Stimulated activated memory B cell treated with anti-CD40 and anti-IgM and Interleukin-4, amounts not matched to agents 10 μg/mL and 1 μg/mL and 100 μg/mL, for 72 hours (primary cell): Measurements from ENCODE around the gene ABCD1.
"Not testable (repeated sequence)": the region's sequence is repeated elsewhere in the genome, so short reads cannot be mapped to it uniquely, and the experiment has no call there.

Source experiments
- ATAC-seq: fragments of 150-1000 bp; cut with Tn5 transposase; 2 replicates; pipeline ENCODE4 v1.10.0; 2021
- H3K27ac Mint-ChIP-seq: one replicate; pipeline ENCODE4 v1.8.0; 2022; ENCODE audit warnings: mild to moderate bottlenecking, mixed read lengths
- H3K27me3 Mint-ChIP-seq: one replicate; pipeline ENCODE4 v1.8.0; 2022; ENCODE audit warnings: mixed read lengths
- H3K36me3 Mint-ChIP-seq: one replicate; pipeline ENCODE4 v1.8.0; 2022; ENCODE audit warnings: mixed read lengths
- H3K4me1 Mint-ChIP-seq: one replicate; pipeline ENCODE4 v1.8.0; 2022; ENCODE audit warnings: mixed read lengths
- H3K4me3 Mint-ChIP-seq: one replicate; pipeline ENCODE4 v1.8.0; 2022; ENCODE audit warnings: mild to moderate bottlenecking, moderate library complexity, mixed read lengths
- H3K9me3 Mint-ChIP-seq: one replicate; pipeline ENCODE4 v1.8.0; 2022; ENCODE audit warnings: mixed read lengths

Gene ABCD1

GRCh38 chrX:153691032-153691827 is 33.4 kb upstream of the ABCD1 start:
- H3K4me1 Mint-ChIP-seq, H3K9me3 Mint-ChIP-seq, H3K4me3 Mint-ChIP-seq, H3K36me3 Mint-ChIP-seq, ATAC-seq, H3K27ac Mint-ChIP-seq: not testable (repeated sequence)
- H3K27me3 Mint-ChIP-seq, result peaks cover 18% of the 10 kb centered on the region

- Mint-ChIP-seq H3K4me3 (no peak overlapping the region), H3K4me1 (peaks cover 6% of the 10 kb centered on the region), H3K9me3 (no peaks in the 10 kb centered on the region), H3K36me3 (peaks cover 9% of the 10 kb centered on the region), H3K27ac (no peak overlapping the region), H3K27me3 (peaks cover 16% of the 10 kb centered on the region)
- ATAC-seq, result no peak
Observed at GRCh38 chrX:153692003-153692402, 32.7 kb upstream of the ABCD1 start.

- no peaks in the 10 kb centered on the region for H3K9me3 Mint-ChIP-seq
- no peak for ATAC-seq
- H3K4me1 Mint-ChIP-seq, result no peaks in the 10 kb centered on the region
- H3K27me3 Mint-ChIP-seq, result peaks cover 10% of the 10 kb centered on the region
- peaks cover 15% of the 10 kb centered on the region for H3K36me3 Mint-ChIP-seq
- no peak overlapping the region for H3K4me3 Mint-ChIP-seq
- H3K27ac Mint-ChIP-seq, result no peak overlapping the region
Observed at GRCh38 chrX:153692611-153693156, 32.0 kb upstream of the ABCD1 start.

GRCh38 chrX:153693216-153694086 is 31.2 kb upstream of the ABCD1 start:
- Mint-ChIP-seq H3K4me3 (no peak overlapping the region), H3K27ac (no peak overlapping the region), H3K36me3 (peaks cover 23% of the 10 kb centered on the region), H3K4me1 (no peaks in the 10 kb centered on the region), H3K27me3 (peaks cover 10% of the 10 kb centered on the region), H3K9me3 (no peaks in the 10 kb centered on the region)
- ATAC-seq, result no peak

DNA sequence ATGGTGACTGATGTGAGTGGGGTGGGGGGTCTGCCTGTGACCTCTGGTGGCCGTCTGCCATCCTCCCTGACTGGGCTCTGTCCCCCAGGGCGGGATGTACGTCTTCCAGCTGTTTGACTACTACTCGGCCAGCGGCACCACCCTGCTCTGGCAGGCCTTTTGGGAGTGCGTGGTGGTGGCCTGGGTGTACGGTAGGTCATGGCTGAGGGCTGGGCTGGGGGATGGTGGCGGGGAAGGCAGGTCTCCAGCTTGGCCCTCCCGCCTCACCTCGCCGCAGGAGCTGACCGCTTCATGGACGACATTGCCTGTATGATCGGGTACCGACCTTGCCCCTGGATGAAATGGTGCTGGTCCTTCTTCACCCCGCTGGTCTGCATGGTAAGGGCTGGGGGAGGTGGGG is 30.4 kb upstream of the ABCD1 start:
- peaks cover 27% of the 10 kb centered on the region for H3K36me3 Mint-ChIP-seq
- not testable (repeated sequence) for H3K9me3 Mint-ChIP-seq, H3K27me3 Mint-ChIP-seq, H3K27ac Mint-ChIP-seq, ATAC-seq, H3K4me1 Mint-ChIP-seq, H3K4me3 Mint-ChIP-seq

DNA sequence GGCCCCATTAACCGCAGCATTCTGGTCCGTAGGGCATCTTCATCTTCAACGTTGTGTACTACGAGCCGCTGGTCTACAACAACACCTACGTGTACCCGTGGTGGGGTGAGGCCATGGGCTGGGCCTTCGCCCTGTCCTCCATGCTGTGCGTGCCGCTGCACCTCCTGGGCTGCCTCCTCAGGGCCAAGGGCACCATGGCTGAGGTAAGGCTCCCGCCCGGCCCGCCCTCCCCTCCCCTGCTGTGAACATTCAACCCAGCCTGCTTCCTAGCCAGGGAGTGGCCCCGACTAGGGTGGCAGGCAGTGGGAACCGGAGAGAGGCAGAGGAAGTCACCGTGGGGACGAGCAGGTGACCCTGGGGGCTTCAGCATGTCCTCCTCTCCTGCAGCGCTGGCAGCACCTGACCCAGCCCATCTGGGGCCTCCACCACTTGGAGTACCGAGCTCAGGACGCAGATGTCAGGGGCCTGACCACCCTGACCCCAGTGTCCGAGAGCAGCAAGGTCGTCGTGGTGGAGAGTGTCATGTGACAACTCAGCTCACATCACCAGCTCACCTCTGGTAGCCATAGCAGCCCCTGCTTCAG is 29.9 kb upstream of the ABCD1 start:
- no peak overlapping the region for H3K27ac Mint-ChIP-seq
- H3K9me3 Mint-ChIP-seq, result no peaks in the 10 kb centered on the region
- ATAC-seq, result no peak
- no peaks in the 10 kb centered on the region for H3K4me1 Mint-ChIP-seq
- H3K4me3 Mint-ChIP-seq, result no peak overlapping the region
- peaks cover 27% of the 10 kb centered on the region for H3K36me3 Mint-ChIP-seq
- H3K27me3 Mint-ChIP-seq, result peaks cover 9% of the 10 kb centered on the region

DNA sequence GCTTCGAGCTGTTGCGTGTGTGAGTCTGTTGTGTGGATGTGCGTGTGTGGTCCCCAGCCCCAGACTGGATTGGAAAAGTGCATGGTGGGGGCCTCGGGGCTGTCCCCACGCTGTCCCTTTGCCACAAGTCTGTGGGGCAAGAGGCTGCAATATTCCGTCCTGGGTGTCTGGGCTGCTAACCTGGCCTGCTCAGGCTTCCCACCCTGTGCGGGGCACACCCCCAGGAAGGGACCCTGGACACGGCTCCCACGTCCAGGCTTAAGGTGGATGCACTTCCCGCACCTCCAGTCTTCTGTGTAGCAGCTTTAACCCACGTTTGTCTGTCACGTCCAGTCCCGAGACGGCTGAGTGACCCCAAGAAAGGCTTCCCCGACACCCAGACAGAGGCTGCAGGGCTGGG is 28.6 kb upstream of the ABCD1 start:
- no peaks in the 10 kb centered on the region for H3K4me1 Mint-ChIP-seq
- no peak overlapping the region for H3K27ac Mint-ChIP-seq
- H3K27me3 Mint-ChIP-seq, result no peaks in the 10 kb centered on the region
- peaks cover 37% of the 10 kb centered on the region for H3K36me3 Mint-ChIP-seq
- no peaks in the 10 kb centered on the region for H3K9me3 Mint-ChIP-seq
- no peak for ATAC-seq
- H3K4me3 Mint-ChIP-seq, result no peak overlapping the region

DNA sequence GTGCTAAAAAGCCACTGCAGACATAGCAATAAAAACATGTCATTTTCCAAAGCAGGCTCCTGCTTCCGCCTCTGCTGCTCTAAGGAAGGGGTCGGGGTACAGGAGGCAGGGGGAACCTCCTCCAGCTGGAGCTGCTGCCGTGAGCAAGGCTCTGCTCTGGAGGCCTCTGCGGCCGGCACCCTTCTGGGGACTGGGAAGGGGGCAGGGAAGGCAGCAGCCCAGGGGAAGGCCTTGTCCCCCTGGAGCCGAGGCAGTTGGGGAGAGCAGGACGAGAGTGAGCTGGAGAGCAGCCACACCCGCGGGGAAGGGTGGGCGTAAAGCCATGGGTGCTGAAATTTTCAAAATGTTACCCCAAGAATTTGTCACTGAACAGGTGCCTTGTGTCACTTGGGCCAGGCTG is 28.1 kb upstream of the ABCD1 start:
- H3K36me3 Mint-ChIP-seq, result peaks cover 37% of the 10 kb centered on the region
- not testable (repeated sequence) for H3K27ac Mint-ChIP-seq, H3K4me3 Mint-ChIP-seq, H3K27me3 Mint-ChIP-seq, ATAC-seq, H3K4me1 Mint-ChIP-seq, H3K9me3 Mint-ChIP-seq

DNA sequence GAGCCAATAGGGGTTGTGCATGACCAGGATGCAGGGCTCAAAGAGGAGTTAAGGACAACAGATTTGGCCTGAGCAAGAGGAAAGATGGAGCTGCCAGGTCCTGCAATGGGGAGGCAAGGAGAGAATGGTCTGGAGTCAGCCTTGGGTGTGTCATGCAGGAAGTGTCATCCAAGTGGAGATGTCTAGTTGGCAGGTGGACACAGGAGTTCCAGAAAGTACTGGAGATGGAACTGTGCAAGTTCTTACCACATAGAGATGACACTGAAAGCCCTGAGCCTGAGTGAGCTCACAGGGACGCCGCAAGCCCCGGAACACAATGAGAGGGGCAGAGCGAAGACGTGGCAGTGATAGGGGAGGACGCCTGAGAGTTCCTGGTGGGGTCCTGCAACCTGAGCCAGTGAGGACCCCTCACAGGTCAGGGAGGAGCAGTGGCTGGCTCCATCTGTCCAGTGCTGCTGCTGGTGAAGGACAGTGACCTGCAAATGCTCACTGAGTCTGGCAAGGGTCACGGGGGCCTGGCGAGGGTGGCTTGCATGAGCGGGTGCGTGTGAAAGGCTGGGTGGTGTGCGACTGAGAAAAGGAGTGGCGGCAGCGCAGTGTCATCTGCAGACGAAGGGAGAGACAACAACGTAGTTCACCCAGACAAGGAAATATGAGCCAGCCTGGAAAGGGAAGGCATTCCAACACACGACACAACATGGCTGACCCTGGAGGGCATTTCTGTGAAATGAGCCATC is 27.5 kb upstream of the ABCD1 start:
- H3K27ac Mint-ChIP-seq, H3K9me3 Mint-ChIP-seq, H3K4me3 Mint-ChIP-seq, ATAC-seq, H3K4me1 Mint-ChIP-seq, H3K27me3 Mint-ChIP-seq: not testable (repeated sequence)
- H3K36me3 Mint-ChIP-seq, result peaks cover 37% of the 10 kb centered on the region

DNA sequence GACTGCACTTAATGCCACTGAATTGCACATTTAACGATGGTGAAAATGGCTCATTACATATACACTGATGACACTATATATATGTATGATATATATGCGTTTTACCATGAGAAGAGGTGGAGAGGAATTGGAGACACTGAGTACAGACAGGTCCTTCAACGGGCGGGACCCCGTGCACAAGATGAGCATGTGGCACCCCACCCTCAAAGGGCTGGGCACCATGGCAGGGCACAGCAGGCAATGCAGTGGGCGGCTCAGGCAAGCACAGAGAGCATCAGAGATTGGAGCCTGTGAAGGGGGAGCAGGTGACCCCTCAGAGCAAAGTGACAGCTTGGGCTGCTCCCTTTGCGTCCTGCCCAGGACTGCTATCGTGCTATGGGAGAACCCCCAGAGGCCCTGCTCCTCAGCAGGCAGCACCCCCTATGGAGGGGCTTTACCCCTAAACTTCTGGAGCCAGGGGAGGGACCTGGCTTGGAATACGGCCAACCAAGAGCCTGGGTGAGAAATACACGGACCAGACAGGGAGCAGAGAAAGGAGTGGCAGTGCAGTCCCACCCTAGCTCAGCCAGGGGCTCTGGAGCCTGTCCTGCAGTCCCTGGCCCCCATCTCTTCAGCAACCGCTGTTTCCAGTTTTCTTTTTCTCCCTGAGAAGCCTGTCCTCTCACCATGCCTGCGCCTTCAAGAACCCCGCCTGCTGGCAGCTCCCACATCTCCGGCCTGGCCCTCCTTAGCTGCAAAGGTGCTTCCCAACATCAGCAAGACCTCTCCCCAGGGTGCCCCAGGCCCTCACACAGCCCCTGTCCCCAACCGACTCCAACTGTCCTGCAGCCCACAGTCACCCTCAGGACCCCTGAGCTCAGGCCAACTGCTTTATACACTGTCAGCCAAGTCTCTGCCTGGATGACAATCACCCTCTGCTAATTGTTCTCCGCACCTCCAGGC is 26.5 kb upstream of the ABCD1 start:
- H3K27ac Mint-ChIP-seq, result no peak overlapping the region
- no peaks in the 10 kb centered on the region for H3K4me1 Mint-ChIP-seq
- ATAC-seq, result no peak
- no peaks in the 10 kb centered on the region for H3K9me3 Mint-ChIP-seq
- peaks cover 43% of the 10 kb centered on the region for H3K36me3 Mint-ChIP-seq
- H3K27me3 Mint-ChIP-seq, result no peaks in the 10 kb centered on the region
- no peak overlapping the region for H3K4me3 Mint-ChIP-seq

DNA sequence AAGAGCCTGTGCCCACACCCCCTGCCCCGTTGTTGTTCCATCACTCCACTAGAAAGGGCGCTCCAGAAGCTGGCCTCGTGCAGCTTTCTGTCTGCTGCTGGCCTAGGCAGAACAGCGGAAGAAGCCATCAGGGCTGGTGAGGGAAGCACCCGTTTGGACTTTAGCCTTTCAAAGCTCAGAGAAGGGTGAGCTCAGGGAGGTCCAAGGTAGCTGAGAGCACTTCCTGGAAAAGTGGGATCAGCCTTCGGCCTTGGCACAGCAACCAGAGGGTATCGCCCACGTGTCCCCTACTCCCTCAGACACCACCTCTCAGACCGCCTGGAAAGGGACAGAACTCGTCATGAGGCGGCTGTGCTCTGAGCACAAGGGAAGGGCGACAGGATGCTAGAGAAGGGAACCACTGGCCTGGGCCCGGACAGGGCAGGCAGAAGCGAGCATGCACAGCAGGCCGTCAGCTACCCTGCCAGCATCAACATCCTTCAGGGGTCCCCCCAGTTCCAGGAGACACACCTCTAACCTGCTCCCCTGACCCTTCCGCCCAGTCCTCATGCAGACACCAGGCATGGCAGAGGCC is 25.4 kb upstream of the ABCD1 start:
- not testable (repeated sequence) for H3K9me3 Mint-ChIP-seq, H3K4me1 Mint-ChIP-seq, ATAC-seq, H3K27me3 Mint-ChIP-seq, H3K27ac Mint-ChIP-seq, H3K4me3 Mint-ChIP-seq
- peaks cover 46% of the 10 kb centered on the region for H3K36me3 Mint-ChIP-seq

DNA sequence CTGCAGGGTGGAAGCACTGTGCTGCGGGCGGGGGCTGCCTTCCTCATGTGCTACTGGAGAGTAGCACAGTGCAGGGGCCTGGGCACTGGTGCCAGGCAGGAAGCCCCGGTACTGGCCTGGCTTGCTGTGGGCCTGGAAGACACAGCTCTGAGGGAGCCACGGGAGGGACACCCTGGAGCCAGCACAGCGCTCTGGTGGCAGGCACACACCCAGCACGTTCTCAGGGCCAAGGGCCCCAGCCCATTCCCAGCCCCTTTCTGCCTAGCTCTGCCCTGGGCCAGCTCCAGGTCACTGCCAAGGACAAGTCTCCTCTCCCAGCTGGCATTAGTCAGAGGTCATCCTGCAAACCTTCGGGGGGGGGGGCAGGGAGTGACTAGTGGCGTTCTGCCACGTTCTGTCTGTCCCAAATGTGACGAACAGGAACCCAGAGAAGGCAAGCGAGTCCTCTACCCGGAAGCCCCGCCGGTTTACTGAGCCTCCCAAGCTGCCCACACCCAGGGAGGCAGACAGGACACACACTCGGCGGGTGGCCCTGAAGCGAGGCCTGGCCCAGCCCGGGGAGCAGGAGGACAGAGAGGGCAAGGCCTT is 24.8 kb upstream of the ABCD1 start:
- H3K36me3 Mint-ChIP-seq, result peaks cover 45% of the 10 kb centered on the region
- not testable (repeated sequence) for H3K27me3 Mint-ChIP-seq, H3K4me1 Mint-ChIP-seq, ATAC-seq, H3K9me3 Mint-ChIP-seq, H3K4me3 Mint-ChIP-seq, H3K27ac Mint-ChIP-seq

DNA sequence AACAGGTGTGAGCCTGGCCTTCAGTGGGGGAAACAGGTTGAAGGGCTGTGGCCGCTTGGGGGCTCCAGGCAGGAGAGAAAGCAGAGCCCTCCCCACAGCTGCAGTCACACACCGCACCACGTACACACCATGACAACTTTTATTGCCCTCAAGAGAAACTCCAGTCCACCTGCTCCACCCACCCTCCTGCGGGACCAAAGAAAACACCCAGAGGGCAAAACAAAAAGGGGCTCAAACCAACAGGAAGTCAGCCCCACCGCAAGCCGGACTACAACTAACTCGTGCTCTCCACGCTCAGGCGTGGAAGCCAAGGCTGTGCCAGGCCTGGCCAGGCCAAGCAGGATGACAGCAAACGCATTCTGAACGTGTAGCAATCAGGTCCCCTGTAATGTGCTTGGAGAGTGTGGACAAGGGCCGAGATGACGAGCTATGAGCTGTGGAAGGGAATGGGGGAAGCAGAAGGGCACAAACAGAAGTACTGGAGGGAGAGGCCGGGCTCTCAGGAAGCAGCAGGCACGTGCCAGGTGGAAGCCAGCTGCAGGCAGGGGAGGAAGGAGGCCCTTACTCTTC is 24.2 kb upstream of the ABCD1 start:
- Mint-ChIP-seq H3K4me1 (no peaks in the 10 kb centered on the region), H3K27ac (no peak overlapping the region), H3K4me3 (no peak overlapping the region), H3K36me3 (peaks cover 45% of the 10 kb centered on the region), H3K9me3 (no peaks in the 10 kb centered on the region), H3K27me3 (no peaks in the 10 kb centered on the region)
- ATAC-seq, result no peak
